Mononuclear cell (primary cell): ENCODE data around the gene WDR33. TPM values are rescaled to one million over a fixed set of nuclear protein-coding genes. Genes with fewer than 3 reads are reported as not detected.

ENCODE experiments used
- H3K27me3 ChIP-seq: 2 replicates; pipeline ENCODE4 v1.6.0; 2011; ENCODE audit warnings: low read length, control low read depth; ENCODE audit not compliant: insufficient read depth
- H3K4me1 ChIP-seq: 2 replicates; pipeline ENCODE4 v1.5.1; 2011; ENCODE audit warnings: mild to moderate bottlenecking, low read length, control low read depth; ENCODE audit not compliant: insufficient read depth
- H3K4me3 ChIP-seq: 2 replicates; pipeline ENCODE4 v1.5.1; 2011; ENCODE audit warnings: mild to moderate bottlenecking, low read length, moderate library complexity
- H3K9me3 ChIP-seq: 2 replicates; pipeline ENCODE4 v1.5.1; 2011; ENCODE audit warnings: low read depth, mild to moderate bottlenecking, control low read depth, low read length
- total RNA-seq: library from RNA; depleted of rRNA; stranded (reverse); fragments of >200 nt; gene quantifications from one replicate; pipeline ENCODE4 v1.2.3, GENCODE V29; 2012

Gene WDR33
- total RNA-seq, 1 donor: 68.0 TPM

DNA sequence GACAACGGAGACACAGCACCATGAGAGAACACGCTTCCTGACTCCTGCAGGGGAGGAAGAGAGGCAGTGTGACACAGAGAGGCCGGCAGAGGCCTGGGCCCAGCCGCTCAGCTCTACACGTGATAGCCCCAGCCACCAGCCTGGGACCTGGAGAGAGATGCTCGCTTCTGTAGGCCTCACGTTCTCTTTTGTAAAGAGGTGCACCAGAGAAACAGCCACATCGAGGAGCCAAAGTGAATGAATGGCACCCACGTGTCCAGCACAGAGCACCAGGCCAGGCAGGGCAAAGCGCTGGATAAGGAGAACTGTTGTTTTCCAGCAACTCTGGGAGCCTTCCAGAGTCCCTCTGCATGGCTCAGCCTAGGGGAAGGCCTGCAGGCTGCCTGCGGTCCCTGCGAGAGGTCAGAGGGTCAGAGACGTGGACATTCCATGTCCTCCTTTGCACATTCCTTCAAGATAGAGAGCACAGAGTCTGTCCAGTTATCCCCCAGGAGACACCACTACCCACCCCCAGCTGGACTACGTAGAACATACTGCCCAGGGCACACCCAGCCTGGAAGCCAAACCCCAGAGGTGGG lies 149.8 kb downstream of the WDR33 start:
- Histone ChIP-seq H3K4me3 (no peak overlapping the region), H3K9me3 (no peaks in the 10 kb centered on the region), H3K4me1 (no peaks in the 10 kb centered on the region), H3K27me3 (peaks cover 31% of the 10 kb centered on the region)

DNA sequence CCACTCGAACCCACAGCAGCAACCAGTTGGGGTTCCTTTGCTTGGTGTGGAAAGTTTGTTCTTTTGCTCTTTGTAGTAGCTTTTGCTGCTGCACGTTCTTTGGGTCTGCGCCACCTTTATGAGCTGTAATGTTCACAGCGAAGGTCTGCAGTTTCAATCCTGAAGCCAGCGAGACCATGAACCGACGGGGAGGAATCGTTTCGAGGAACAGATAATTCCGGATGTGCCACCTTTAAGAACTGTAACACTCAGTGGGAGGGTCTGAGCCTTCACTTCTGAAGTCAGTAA lies 150.7 kb downstream of the WDR33 start:
- H3K4me3 ChIP-seq: no peak overlapping the region
- H3K27me3 ChIP-seq: peaks cover 21% of the 10 kb centered on the region
- H3K4me1 ChIP-seq: no peaks in the 10 kb centered on the region
- no peaks in the 10 kb centered on the region for H3K9me3 ChIP-seq

GRCh38 chr2:127659408-127660290 lies 151.3 kb downstream of the WDR33 start:
- Histone ChIP-seq H3K4me1 (no peaks in the 10 kb centered on the region), H3K4me3 (no peak overlapping the region), H3K9me3 (no peaks in the 10 kb centered on the region), H3K27me3 (peaks cover 15% of the 10 kb centered on the region)

- H3K4me3 ChIP-seq: no peak overlapping the region
- peaks cover 11% of the 10 kb centered on the region for H3K27me3 ChIP-seq
- no peaks in the 10 kb centered on the region for H3K9me3 ChIP-seq
- H3K4me1 ChIP-seq: no peaks in the 10 kb centered on the region
These were observed 152.1 kb downstream of the WDR33 start for GRCh38 chr2:127658641-127659407.

GRCh38 chr2:127658146-127658545 lies 152.8 kb downstream of the WDR33 start:
- Histone ChIP-seq H3K9me3 (no peaks in the 10 kb centered on the region), H3K4me3 (no peak overlapping the region), H3K4me1 (no peaks in the 10 kb centered on the region), H3K27me3 (peaks cover 4% of the 10 kb centered on the region)

- H3K9me3 ChIP-seq: no peaks in the 10 kb centered on the region
- H3K4me1 ChIP-seq: no peaks in the 10 kb centered on the region
- H3K27me3 ChIP-seq: no peaks in the 10 kb centered on the region
- H3K4me3 ChIP-seq: no peak overlapping the region
These were observed 153.8 kb downstream of the WDR33 start for GRCh38 chr2:127657232-127657595.

- H3K4me3 ChIP-seq: no peak overlapping the region
- H3K9me3 ChIP-seq: no peaks in the 10 kb centered on the region
- no peaks in the 10 kb centered on the region for H3K4me1 ChIP-seq
- H3K27me3 ChIP-seq: no peaks in the 10 kb centered on the region
These were observed 154.3 kb downstream of the WDR33 start for GRCh38 chr2:127656569-127657231.

DNA sequence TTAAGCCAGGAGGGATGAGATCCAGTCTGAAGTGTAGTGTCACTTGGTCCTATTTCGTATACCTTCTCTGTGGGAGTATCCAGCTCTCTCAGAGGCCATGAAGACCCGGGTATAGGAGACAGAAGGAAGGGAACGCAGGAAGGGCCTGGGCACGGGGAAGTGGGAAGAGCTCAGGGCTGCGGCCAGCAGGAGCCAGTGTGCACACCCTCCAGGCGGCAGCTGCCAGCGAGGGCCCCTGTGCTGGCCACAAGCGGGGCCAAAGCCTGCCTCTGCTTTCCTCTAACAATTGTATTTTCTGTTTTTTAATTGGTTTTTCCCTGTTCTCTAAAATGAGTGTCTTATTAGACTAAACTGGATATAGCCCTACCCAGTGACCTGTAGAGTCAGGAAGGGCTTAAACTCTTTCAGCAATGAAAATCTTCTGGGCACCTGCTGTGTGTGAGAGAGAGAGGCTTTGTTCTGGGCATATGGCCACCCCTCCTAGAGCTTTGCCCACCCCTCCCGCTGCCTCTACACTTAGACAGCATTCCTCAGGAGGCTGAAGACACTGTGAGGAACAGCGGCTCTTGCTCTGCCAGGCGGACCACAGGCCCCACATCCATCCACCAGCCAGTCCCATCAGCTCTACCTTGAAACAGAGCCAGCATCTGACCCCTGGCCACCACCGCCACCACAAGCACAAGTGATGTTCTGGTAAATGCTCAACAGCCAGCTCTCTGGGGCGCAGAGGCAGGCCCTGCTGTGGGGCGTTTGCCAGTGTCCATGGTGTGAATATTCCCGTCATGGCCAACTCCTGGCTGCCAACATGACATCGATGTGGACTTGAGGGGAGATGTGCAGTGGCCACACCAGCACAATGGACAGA lies 155.5 kb downstream of the WDR33 start:
- Histone ChIP-seq H3K27me3 (no peaks in the 10 kb centered on the region), H3K4me3 (no peak overlapping the region), H3K9me3 (no peaks in the 10 kb centered on the region), H3K4me1 (no peaks in the 10 kb centered on the region)

DNA sequence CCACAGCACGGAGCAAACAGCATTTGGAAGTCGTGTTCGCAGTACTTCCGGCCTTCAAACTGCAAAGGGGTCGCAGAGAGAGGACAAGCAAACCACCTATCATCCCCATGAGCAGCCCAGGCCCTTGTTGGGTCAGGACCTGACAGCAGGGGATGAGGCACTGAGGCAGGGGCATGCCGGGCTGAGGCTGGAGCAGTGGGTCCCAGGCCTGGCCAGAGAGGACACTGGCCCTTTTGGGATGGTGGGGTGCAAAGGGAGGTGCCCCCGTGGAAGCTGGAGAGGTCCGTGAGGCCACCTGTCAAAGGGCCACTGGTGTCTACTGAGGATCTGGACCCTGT lies 156.2 kb downstream of the WDR33 start:
- no peaks in the 10 kb centered on the region for H3K4me1 ChIP-seq
- H3K27me3 ChIP-seq: no peaks in the 10 kb centered on the region
- no peaks in the 10 kb centered on the region for H3K9me3 ChIP-seq
- no peak overlapping the region for H3K4me3 ChIP-seq

DNA sequence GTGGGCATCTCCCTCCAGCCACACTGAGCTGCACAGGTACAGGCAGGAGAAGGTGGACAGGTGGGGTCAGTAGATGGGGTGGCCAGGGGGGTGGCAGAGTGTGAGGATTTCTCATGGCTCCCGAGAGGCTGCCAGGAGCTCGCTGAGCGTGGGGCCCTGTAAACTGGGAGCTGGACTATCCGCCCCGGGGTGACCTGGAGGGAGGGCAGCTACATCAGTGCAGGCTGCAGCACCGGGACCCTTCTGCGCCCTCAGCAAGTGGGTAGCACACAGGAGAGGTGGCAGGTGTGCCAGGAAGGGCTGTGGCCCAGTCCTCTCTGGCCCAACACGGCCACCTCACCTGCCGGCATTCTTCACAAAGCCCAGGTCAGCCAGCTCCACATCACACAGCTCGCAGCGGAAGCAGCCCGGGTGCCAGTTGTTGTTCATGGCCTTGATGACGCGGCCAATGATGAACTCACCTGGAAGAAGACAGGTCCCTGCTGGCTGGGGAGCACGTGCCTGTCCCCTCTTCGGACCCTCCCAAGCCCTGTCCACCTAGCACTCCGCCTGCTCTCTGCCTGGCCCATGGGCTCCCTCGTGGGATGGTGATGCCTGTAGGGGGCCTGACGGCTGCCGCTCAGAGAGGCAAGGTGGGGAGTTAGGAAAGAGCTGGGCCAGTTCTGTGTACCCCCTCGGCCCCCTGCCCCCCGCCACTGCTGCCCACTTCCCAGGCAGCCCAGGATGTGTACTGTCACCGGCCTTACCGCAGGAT lies 156.7 kb downstream of the WDR33 start:
- peaks cover 5% of the 10 kb centered on the region for H3K4me1 ChIP-seq
- no peaks in the 10 kb centered on the region for H3K9me3 ChIP-seq
- no peaks in the 10 kb centered on the region for H3K27me3 ChIP-seq
- no peak overlapping the region for H3K4me3 ChIP-seq

GRCh38 chr2:127653421-127654083 lies 157.4 kb downstream of the WDR33 start:
- Histone ChIP-seq H3K4me1 (peaks cover 9% of the 10 kb centered on the region), H3K4me3 (no peak overlapping the region), H3K9me3 (no peaks in the 10 kb centered on the region), H3K27me3 (no peaks in the 10 kb centered on the region)

GRCh38 chr2:127652786-127653357 lies 158.1 kb downstream of the WDR33 start:
- Histone ChIP-seq H3K4me1 (peaks cover 9% of the 10 kb centered on the region), H3K27me3 (no peaks in the 10 kb centered on the region), H3K4me3 (no peak overlapping the region), H3K9me3 (no peaks in the 10 kb centered on the region)

GRCh38 chr2:127651971-127652550 lies 158.9 kb downstream of the WDR33 start:
- H3K4me1 ChIP-seq: peaks cover 10% of the 10 kb centered on the region
- H3K27me3 ChIP-seq: no peaks in the 10 kb centered on the region
- no peaks in the 10 kb centered on the region for H3K9me3 ChIP-seq
- H3K4me3 ChIP-seq: no peak overlapping the region
